GM12891 (cell line): ENCODE results near the gene FSTL4.

Experiments
- DNase-seq: peaks from one replicate; pipeline ENCODE4 v3.0.0; 2011; ENCODE audit warnings: low spot score; ENCODE audit not compliant: insufficient read length
- FAIRE-seq: peaks from 2 replicates; lab custom pipeline; 2011; peaks lifted over from hg19 to GRCh38; lab: Jason Lieb, UNC
- PAX5 ChIP-seq: IDR thresholded peaks from 2 replicates; pipeline ENCODE4 v1.6.1; 2011; ENCODE audit warnings: low read length, moderate library complexity, mild to moderate bottlenecking; ENCODE audit not compliant: insufficient read depth, severe bottlenecking
- POLR2A ChIP-seq: IDR thresholded peaks from 2 replicates; pipeline ENCODE4 v1.6.1; 2011; ENCODE audit warnings: low read depth, low read length, control low read depth
- POLR2AphosphoS5 ChIP-seq: IDR thresholded peaks from 2 replicates; pipeline ENCODE4 v1.6.1; 2011; ENCODE audit warnings: low read depth, low read length, control low read depth
- POU2F2 ChIP-seq: IDR thresholded peaks from 2 replicates; pipeline ENCODE4 v1.6.1; 2011; ENCODE audit warnings: low read depth, mild to moderate bottlenecking, control low read depth, low read length, moderate library complexity
- SPI1 ChIP-seq: IDR thresholded peaks from 2 replicates; pipeline ENCODE4 v1.6.1; 2011; ENCODE audit warnings: low read depth, low read length, control low read depth
- TAF1 ChIP-seq: IDR thresholded peaks from 2 replicates; pipeline ENCODE4 v1.6.1; 2011; ENCODE audit warnings: low read depth, low read length, control low read depth

FSTL4 gene

DNA sequence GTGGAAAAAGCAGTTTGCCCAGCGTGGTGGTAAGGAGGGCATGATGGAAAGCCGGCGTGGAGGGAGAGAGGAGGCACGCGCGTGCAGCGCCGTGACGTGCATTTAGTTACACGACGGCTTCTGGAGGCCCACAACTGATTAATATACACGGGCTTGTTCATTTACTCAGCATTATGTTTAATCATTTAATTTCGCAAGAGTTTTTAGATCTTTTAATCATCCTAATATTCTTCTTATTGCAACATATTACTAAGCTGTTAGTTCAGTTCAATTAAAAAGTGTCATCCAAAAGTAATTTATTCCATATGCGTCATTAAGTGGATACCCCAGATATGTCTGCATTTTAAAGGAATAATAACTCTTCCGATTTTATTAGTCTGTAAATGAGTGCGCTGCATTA is 340.0 kb downstream of the FSTL4 start:
- TF ChIP-seq POLR2AphosphoS5, result no peak
- no peak for TF ChIP-seq POLR2A
- TF ChIP-seq SPI1, result no peak
- no peak for FAIRE-seq
- DNase-seq, result no peak

DNA sequence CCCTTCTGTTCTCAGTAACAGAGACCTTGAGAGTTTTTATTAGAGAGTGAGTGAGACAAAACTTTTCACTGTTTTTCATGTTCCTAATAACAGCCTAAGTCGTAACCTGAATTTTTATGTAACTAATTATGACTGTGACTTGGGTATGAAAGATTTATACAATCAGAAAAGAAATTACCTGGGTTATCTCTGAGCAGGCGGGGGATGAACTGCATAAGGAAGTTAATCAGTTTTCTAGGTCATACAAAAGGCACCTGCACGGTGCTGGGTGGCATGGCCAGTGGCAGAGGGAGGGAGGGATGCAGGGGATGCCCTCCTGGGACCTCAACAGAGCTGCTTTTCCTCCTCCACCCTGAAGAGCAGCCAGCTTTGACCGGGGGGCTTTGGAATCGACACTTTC is 340.7 kb downstream of the FSTL4 start:
- FAIRE-seq, result no peak
- TF ChIP-seq TAF1, result no peak
- TF ChIP-seq PAX5, result no peak
- TF ChIP-seq POLR2AphosphoS5, result no peak
- TF ChIP-seq POU2F2, result no peak
- TF ChIP-seq POLR2A, result no peak
- TF ChIP-seq SPI1, result no peak

DNA sequence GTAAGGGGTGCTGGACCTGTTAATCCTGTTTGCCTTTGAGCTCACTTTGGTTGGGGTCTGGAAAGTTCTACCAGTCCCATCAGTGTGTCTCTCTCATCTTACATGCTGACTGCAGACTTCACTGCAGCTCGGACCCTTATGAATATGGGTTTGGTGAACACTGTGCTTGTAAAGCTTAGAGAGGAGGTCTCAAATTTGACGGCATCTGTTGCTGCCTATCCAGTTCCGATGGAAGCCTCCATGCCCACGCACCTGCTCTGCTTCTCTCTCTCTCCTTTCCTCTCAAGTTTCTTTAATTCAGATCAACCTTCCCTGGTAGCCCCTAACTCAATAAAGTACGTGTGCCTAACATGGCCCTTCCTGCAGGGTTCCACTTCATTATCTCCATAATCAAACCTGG is 342.6 kb downstream of the FSTL4 start:
- no peak for FAIRE-seq
- no peak for DNase-seq
- TF ChIP-seq POLR2A, result no peak
- TF ChIP-seq POU2F2, result no peak
- TF ChIP-seq POLR2AphosphoS5, result no peak
- TF ChIP-seq TAF1, result no peak
- no peak for TF ChIP-seq PAX5
- TF ChIP-seq SPI1, result no peak

More for the DNA sequence above, 340.7 kb downstream of the FSTL4 start:
- no peak for DNase-seq

DNA sequence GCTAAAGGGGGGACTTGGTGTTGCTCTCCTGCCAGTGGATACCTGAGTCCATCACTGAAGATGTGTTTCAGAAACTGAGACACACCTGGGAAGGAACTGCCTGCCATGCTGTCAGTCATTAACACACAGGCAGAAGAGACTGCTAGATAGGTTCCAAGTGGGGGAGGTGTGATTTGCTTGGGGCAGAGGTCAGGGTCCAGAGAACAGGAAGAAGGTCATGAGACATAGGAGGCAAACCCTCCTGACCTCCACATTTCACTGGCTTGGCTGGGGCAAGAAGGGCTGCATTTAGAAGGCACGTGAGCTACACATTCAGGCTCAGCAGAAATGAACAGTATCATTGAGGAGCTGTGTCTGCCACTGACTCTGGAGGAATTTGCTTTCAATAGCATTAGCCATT is 344.7 kb downstream of the FSTL4 start:
- no peak for TF ChIP-seq POU2F2
- no peak for TF ChIP-seq SPI1
- TF ChIP-seq PAX5, result no peak
- no peak for TF ChIP-seq POLR2A
- TF ChIP-seq POLR2AphosphoS5, result no peak
- no peak for TF ChIP-seq TAF1
- DNase-seq (no peak), FAIRE-seq (no peak)

DNA sequence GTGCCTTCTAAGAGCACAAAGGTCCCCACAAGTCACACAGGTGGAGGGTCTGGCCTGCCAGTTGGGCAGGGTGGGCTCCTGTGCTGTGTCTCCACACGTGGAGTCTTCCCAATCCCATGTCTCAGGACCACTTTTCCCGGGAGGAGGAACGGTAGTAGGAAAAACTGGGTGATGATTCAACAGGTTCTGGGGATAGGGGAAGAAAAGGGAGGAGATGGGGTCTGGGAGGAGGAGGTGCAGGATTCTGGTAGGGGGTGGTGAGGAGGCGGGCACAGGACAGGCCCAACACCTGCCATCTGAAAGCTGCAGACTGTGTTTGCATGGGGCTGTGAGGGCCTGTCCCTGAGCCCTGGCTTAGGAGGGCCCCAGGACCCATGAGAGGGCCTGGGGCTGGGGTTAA is 345.4 kb downstream of the FSTL4 start:
- DNase-seq, result no peak
- no peak for FAIRE-seq
- no peak for TF ChIP-seq POU2F2
- no peak for TF ChIP-seq PAX5
- TF ChIP-seq POLR2A, result no peak
- TF ChIP-seq SPI1, result no peak
- TF ChIP-seq POLR2AphosphoS5, result no peak
- TF ChIP-seq TAF1, result no peak

DNA sequence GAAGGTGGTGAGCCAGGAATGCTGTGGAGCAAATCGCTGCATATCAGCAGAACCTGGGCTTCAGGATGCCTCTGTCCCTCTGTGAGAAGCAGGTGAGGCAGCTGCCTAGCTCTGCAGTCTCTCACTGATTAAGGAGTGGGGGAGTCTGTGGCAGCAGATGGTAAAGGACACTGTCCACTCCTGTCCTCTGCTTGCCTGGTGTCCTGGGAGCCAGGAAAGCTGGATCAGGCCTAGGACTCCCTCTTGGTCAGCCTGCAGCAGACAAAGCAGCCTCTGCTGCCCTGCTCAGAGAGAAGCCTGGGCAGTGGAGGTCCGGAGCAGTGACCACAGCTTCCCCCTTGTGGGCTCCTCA is 345.8 kb downstream of the FSTL4 start:
- FAIRE-seq (no peak), DNase-seq (no peak)
- TF ChIP-seq POU2F2 (no peak), POLR2AphosphoS5 (no peak), PAX5 (no peak), POLR2A (no peak), SPI1 (no peak), TAF1 (no peak)

DNA sequence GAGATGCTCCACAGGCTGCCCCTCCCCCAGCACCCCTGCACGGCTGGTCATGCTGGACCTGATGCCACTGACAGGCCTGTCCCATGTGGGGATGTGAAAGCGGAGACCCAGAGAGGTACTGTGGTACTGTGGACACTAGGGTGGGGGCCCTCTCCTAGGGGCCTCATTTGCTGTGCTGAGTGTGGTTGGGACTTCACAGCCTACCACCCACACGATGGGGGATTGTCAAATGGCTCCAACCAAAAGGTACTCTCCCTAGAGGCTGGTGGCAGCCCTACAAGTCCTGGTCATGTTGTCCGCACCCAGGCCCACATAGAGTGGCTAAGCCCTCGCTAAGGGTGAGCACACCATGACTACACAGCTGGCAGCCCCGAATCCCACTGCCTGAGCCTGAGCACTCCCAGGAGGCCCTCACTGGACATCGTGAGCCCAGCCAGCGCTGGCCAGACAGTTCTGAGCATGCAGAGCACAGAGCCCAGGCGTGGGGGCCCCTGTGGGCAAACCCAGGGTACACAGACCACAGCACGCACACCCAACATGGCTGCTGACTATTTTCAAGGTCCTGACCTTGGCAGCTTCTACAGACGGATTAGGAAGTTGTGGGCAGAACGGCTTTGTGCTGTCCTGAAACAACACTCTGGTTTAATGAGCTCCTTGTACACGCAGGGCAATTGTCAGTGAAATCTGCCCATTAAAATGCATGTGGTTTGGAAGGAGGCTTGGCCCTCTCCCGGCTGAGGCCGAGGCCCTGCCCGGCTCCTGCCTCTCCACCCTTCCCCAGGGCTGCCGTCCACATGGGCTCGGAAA is 346.4 kb downstream of the FSTL4 start:
- TF ChIP-seq POLR2A, result no peak
- TF ChIP-seq POLR2AphosphoS5, result no peak
- no peak for TF ChIP-seq POU2F2
- no peak for TF ChIP-seq TAF1
- no peak for TF ChIP-seq SPI1
- no peak for TF ChIP-seq PAX5

DNA sequence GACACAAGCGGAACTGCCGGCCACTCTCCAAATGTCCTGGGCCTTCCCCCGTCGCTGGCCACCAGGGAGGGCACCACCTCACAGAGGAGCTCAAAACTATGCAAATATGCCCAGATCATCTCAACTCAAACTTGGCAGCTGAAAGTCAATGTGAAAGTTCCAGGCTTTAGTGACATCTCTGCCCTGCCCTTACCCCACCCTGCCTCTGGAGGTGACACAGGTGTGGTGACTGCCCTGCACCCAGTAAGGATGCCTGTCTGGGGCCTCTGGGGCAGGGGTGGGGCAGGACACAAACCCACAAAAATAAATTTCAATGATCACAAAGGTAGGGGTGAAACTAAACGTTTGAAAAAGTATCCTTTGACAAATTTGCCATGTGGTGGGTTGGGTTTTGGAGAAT is 347.1 kb downstream of the FSTL4 start:
- FAIRE-seq (no peak), DNase-seq (no peak)
- no peak for TF ChIP-seq POLR2A
- TF ChIP-seq PAX5, result no peak
- TF ChIP-seq TAF1, result no peak
- no peak for TF ChIP-seq POU2F2
- no peak for TF ChIP-seq POLR2AphosphoS5
- no peak for TF ChIP-seq SPI1

More for the DNA sequence above, 346.4 kb downstream of the FSTL4 start:
- no peak for DNase-seq
- no peak for FAIRE-seq

DNA sequence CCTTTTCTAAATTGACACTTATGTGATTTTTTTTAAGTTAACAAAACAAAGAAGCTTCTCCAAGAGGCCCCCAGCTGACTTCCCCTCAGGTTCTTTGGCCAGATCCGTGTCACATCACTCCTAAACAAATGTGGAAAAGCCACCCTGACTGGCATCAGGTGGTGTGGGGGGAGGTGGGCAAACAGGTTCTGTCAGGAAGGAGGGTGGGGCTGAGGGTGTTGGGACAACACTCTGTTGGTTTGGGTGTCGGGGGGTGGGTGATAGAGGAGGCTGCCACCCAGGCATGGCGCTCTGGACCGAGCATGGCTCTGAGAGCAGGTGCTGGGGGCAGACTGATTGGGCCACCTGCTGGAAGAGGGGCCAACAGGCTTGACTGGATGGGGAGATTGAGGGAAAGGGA is 349.7 kb downstream of the FSTL4 start:
- TF ChIP-seq SPI1 (no peak), POLR2A (no peak), POLR2AphosphoS5 (no peak), PAX5 (no peak), TAF1 (no peak), POU2F2 (no peak)
- FAIRE-seq, result no peak
- no peak for DNase-seq

DNA sequence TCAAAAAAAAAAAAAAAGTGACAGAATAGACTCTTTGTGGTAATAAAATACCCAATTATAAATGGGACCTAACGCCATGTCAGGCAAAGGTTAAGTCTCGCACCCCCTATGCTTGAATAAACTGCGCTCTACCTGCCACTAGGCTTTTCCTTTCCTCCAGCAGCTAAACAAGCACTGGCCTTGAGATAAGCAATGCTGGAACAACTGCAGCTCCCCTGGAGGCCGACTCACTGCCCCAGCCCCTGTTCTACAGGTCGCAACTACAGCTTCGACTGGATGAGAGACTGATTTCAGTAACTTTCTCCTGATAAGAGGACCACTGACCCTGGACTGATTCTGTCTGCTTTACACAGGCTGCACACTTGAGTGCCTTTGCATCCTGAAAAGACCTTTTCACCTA is 350.3 kb downstream of the FSTL4 start:
- no peak for TF ChIP-seq PAX5
- DNase-seq, result no peak
- no peak for FAIRE-seq

DNA sequence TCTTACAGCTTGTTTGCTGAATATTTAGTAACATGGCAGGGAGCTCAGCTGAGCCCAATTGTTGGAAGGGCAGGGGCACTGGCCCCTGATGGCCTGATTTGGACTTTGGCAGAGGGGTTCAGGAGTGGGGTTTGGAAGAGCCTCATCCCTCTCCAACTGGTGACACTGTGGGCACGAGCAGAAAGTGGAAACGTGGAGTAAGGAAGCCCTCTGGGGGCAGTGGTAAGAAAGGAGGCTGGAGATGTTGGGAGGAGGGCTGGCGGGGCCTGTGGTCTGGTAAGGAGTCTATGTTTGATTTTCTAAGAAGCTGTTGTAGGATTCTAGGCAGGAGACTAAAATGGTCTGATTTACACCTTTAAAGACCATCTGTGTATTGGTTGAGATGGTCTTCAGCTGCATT is 351.6 kb downstream of the FSTL4 start:
- FAIRE-seq (no peak), DNase-seq (no peak)
- TF ChIP-seq PAX5 (no peak), POLR2A (no peak), SPI1 (no peak), TAF1 (no peak), POU2F2 (no peak), POLR2AphosphoS5 (no peak)
